IMR-90 (cell line): Measurements from ENCODE around the gene PLA2G2A. TPM values are rescaled to one million over a fixed set of nuclear protein-coding genes. Genes with fewer than 3 reads are reported as not detected.

Experiments used
- ATAC-seq: fragments of 200-7000 bp; cut with Tn5 transposase; 2 replicates; pipeline ENCODE4 v1.9.1; 2020; ENCODE audit warnings: low read depth, mild to moderate bottlenecking, moderate library complexity
- BruUV-seq: library from RNA; stranded (reverse); fragments of 400-500 nt; replicated peaks from 2 replicates; lab custom pipeline; 2021; lab: Mats Ljungman, UMichigan
- CTCF ChIA-PET: fragments of 300-600 bp; formaldehyde crosslinking; extraction: SDS; loops from one replicate; lab custom pipeline; 2021; ENCODE audit warnings: antibody characterized with exemption; lab: Yijun Ruan, JAX
- POLR2A ChIA-PET: fragments of 300-600 bp; sonication (Branson Sonifier 250); formaldehyde crosslinking; loops from one replicate; lab custom pipeline; 2022; ENCODE audit warnings: antibody characterized with exemption; ENCODE audit not compliant: unreplicated experiment; lab: Charles Lee
- DNase-seq: peaks from one replicate; pipeline ENCODE4 v3.0.0; 2013
- H2AFZ ChIP-seq: replicated peaks from 2 replicates; pipeline ENCODE3; 2013; ENCODE audit warnings: low read length, mild to moderate bottlenecking; ENCODE audit not compliant: poor library complexity
- H2AK5ac ChIP-seq: 2 replicates; pipeline ENCODE4 v1.6.1; 2013; ENCODE audit warnings: low read depth, low read length, inconsistent platforms
- H2AK9ac ChIP-seq: replicated peaks from 2 replicates; pipeline ENCODE3; 2013; ENCODE audit warnings: mild to moderate bottlenecking, low read depth, low read length, moderate library complexity; ENCODE audit not compliant: poor library complexity
- H2BK120ac ChIP-seq: 2 replicates; pipeline ENCODE4 v1.6.1; 2013; ENCODE audit warnings: low read depth, low read length, inconsistent platforms
- H2BK15ac ChIP-seq: 3 replicates; pipeline ENCODE4 v1.6.1; 2013; ENCODE audit warnings: low read depth, low read length, inconsistent platforms
- H2BK20ac ChIP-seq: 2 replicates; pipeline ENCODE4 v1.6.1; 2013; ENCODE audit warnings: low read depth, mild to moderate bottlenecking, inconsistent platforms, low read length, moderate library complexity
- H2BK5ac ChIP-seq: 2 replicates; pipeline ENCODE4 v1.6.1; 2013; ENCODE audit warnings: mild to moderate bottlenecking, low read depth, low read length, inconsistent platforms; ENCODE audit not compliant: poor library complexity, severe bottlenecking
- H3K14ac ChIP-seq: replicated peaks from 2 replicates; pipeline ENCODE4 v1.6.1; 2013; ENCODE audit warnings: low read depth, low read length, inconsistent platforms
- H3K18ac ChIP-seq: 2 replicates; pipeline ENCODE4 v1.6.1; 2013; ENCODE audit warnings: low read depth, low read length, control low read depth
- H3K23ac ChIP-seq: 2 replicates; pipeline ENCODE4 v1.6.1; 2013; ENCODE audit warnings: low read depth, low read length, inconsistent platforms
- H3K27ac ChIP-seq: 2 replicates; pipeline ENCODE4 v1.5.1; 2013; ENCODE audit warnings: mild to moderate bottlenecking, control low read depth, low read length; ENCODE audit not compliant: insufficient read depth
- H3K27me3 ChIP-seq: 2 replicates; pipeline ENCODE4 v1.6.1; 2013; ENCODE audit warnings: low read length; ENCODE audit not compliant: control insufficient read depth, insufficient read depth
- H3K36me3 ChIP-seq: 2 replicates; pipeline ENCODE4 v1.6.1; 2013; ENCODE audit warnings: low read length, mixed read lengths; ENCODE audit not compliant: control insufficient read depth, insufficient read depth
- H3K4ac ChIP-seq: 2 replicates; pipeline ENCODE4 v1.6.1; 2013; ENCODE audit warnings: low read depth, low read length, inconsistent platforms
- H3K4me1 ChIP-seq: 2 replicates; pipeline ENCODE4 v1.6.1; 2013; ENCODE audit warnings: low read length, mixed read lengths; ENCODE audit not compliant: control insufficient read depth, insufficient read depth
- H3K4me2 ChIP-seq: 2 replicates; pipeline ENCODE4 v1.6.1; 2013; ENCODE audit warnings: low read depth, mild to moderate bottlenecking, control low read depth, low read length, moderate library complexity
- H3K4me3 ChIP-seq: 2 replicates; pipeline ENCODE4 v1.5.1; 2013; ENCODE audit warnings: low read depth, mild to moderate bottlenecking, control low read depth, low read length, moderate library complexity; ENCODE audit not compliant: insufficient read depth
- H3K56ac ChIP-seq: 2 replicates; pipeline ENCODE4 v1.6.1; 2013; ENCODE audit warnings: low read length, inconsistent platforms; ENCODE audit not compliant: insufficient read depth; ENCODE audit errors: extremely low read depth
- H3K79me1 ChIP-seq, 2 experiments: 2 replicates each; pipeline ENCODE4 v1.6.1; 2013; ENCODE audit warnings: low read length in 2 of 2, inconsistent platforms in 1 of 2, low read depth in 1 of 2
- H3K9ac ChIP-seq: 2 replicates; pipeline ENCODE4 v1.6.1; 2013; ENCODE audit warnings: low read depth, low read length, control low read depth
- H3K9me1 ChIP-seq: 2 replicates; pipeline ENCODE4 v1.6.1; 2013; ENCODE audit warnings: low read length, inconsistent platforms; ENCODE audit not compliant: insufficient read depth
- H3K9me3 ChIP-seq: 2 replicates; pipeline ENCODE4 v1.6.1; 2013; ENCODE audit warnings: low read length; ENCODE audit not compliant: control insufficient read depth, insufficient read depth
- H4K20me1 ChIP-seq: 2 replicates; pipeline ENCODE4 v1.6.1; 2013; ENCODE audit warnings: low read length, inconsistent platforms; ENCODE audit not compliant: insufficient read depth
- H4K5ac ChIP-seq: 2 replicates; pipeline ENCODE4 v1.6.1; 2013; ENCODE audit warnings: mild to moderate bottlenecking, low read depth, low read length, control low read depth
- H4K8ac ChIP-seq, 2 experiments: 2 replicates each; pipeline ENCODE4 v1.6.1; 2013; ENCODE audit warnings: low read depth in 2 of 2, low read length in 2 of 2, control low read depth in 1 of 2, inconsistent platforms in 1 of 2
- H4K91ac ChIP-seq: 2 replicates; pipeline ENCODE4 v1.6.1; 2013; ENCODE audit warnings: low read depth, low read length, inconsistent platforms; ENCODE audit not compliant: insufficient read depth
- BHLHE40 ChIP-seq: fragments of 150-350 bp; IDR thresholded peaks from 2 replicates; pipeline ENCODE4 v1.6.1; 2016; ENCODE audit warnings: mild to moderate bottlenecking, low read depth, low read length
- CEBPB ChIP-seq: IDR thresholded peaks from 2 replicates; pipeline ENCODE4 v1.6.1; 2012; ENCODE audit warnings: low read depth, low read length, improper control_type of control experiment
- FOS ChIP-seq: fragments of 150-350 bp; IDR thresholded peaks from 2 replicates; pipeline ENCODE4 v1.6.1; 2016; ENCODE audit warnings: low read depth, low read length
- MAFK ChIP-seq: IDR thresholded peaks from 2 replicates; pipeline ENCODE4 v1.6.1; 2012; ENCODE audit warnings: low read depth, low read length, improper control_type of control experiment
- MAZ ChIP-seq: IDR thresholded peaks from 2 replicates; pipeline ENCODE4 v1.6.1; 2012; ENCODE audit warnings: low read depth, mild to moderate bottlenecking, low read length, improper control_type of control experiment, moderate library complexity, borderline replicate concordance
- MXI1 ChIP-seq: IDR thresholded peaks from 2 replicates; pipeline ENCODE4 v1.6.1; 2012; ENCODE audit warnings: low read depth, mild to moderate bottlenecking, low read length, moderate library complexity, borderline replicate concordance
- POLR2A ChIP-seq: IDR thresholded peaks from 2 replicates; pipeline ENCODE4 v1.6.1; 2012; ENCODE audit warnings: mild to moderate bottlenecking, low read depth, low read length
- RCOR1 ChIP-seq: IDR thresholded peaks from 2 replicates; pipeline ENCODE4 v1.6.1; 2012; ENCODE audit warnings: mild to moderate bottlenecking, low read length, improper control_type of control experiment; ENCODE audit not compliant: insufficient replicate concordance
- WGBS, 2 experiments: methylation state at CpG; one replicate each; pipeline versions ENCODE4 v1.1.5 to v1.1.7; 2013; ENCODE audit warnings: missing lambda C conversion rate in 2 of 2; ENCODE audit not compliant: insufficient read length in 1 of 2; ENCODE audit errors: extremely low coverage in 2 of 2; 5-methylcytosine and 5-hydroxymethylcytosine counted together
- dilution Hi-C: fragments of 300-500 bp; cut with HindIII; formaldehyde crosslinking; loops from one replicate; pipeline ENCODE4 v1.14.3; 2018; ENCODE audit warnings: low sequenced_read_pairs; ENCODE audit not compliant: unreplicated experiment
- in situ Hi-C: fragments of 300-500 bp; cut with MboI; formaldehyde crosslinking; loops from 3 replicates; pipeline ENCODE4 v1.14.3; 2019; ENCODE audit warnings: low sequenced_read_pairs, inconsistent platforms, mixed read lengths
- intact Hi-C: fragments of 100-400 bp; cut with micrococcal nuclease; formaldehyde crosslinking; loops from 2 replicates; pipeline ENCODE4 v1.10.0; 2022
- polyA plus RNA-seq, 3 experiments: library from polyadenylated mRNA; depleted of rRNA; stranded (reverse); fragments of >200 nt; gene quantifications; 2 replicates each; pipeline ENCODE4 v1.2.3, GENCODE V29; 2012; ENCODE audit warnings: low replicate concordance in 1 of 3
- total RNA-seq: library from RNA; depleted of rRNA; stranded (reverse); fragments of >200 nt; gene quantifications from 2 replicates; pipeline ENCODE4 v1.2.3, GENCODE V29; 2012
- TF ChIP-seq, protein P1 (sequence below): fragments of 150-350 bp; IDR thresholded peaks from 2 replicates; pipeline ENCODE4 v1.6.1; 2016; ENCODE audit warnings: low read depth, mild to moderate bottlenecking, low read length, moderate library complexity, borderline replicate concordance

Gene PLA2G2A
- total and polyA plus RNA-seq, 2 of the 4 experiments (the other 2 are of a cell fraction) = not detected

DNA sequence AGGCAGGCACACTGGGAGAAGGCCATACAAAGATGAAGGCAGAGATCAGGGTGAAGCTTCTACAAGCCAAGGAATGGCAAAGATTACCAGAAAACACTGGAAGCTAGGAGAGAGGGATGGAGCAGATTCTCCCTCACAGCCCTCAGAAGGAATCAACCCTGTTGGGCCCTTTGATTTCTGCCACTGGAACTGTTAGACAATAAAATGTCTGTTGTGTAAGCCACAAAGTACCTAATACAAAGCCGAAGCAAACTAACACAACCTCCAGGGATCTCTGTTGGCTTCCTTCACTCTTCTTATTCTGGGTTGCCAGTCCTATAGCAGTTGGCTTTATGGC, 1.7 kb upstream of the PLA2G2A start:
- Histone ChIP-seq H2BK120ac (no peak overlapping the region), H3K36me3 (no peaks in the 10 kb centered on the region), H3K27me3 (peaks cover 35% of the 10 kb centered on the region), H2AK9ac (no peak overlapping the region), H3K4me2 (no peak overlapping the region), H2AK5ac (no peak overlapping the region), H4K20me1 (no peaks in the 10 kb centered on the region), H4K8ac (no peak overlapping the region), H3K9ac (no peak overlapping the region), H2AFZ (no peak overlapping the region), H3K9me1 (no peaks in the 10 kb centered on the region), H3K27ac (no peak overlapping the region), H3K4me1 (no peaks in the 10 kb centered on the region), H3K79me1 (no peaks in the 10 kb centered on the region), H3K56ac (no peak overlapping the region), H2BK15ac (no peak overlapping the region), H3K14ac (no peak overlapping the region), H4K91ac (no peak overlapping the region), H4K5ac (no peak overlapping the region), H3K18ac (no peak overlapping the region), H3K9me3 (no peaks in the 10 kb centered on the region), H3K4me3 (no peak overlapping the region), H2BK5ac (no peak overlapping the region), H2BK20ac (no peak overlapping the region), H3K23ac (no peak overlapping the region), H3K4ac (no peak overlapping the region)
- ChIA-PET CTCF (no interaction called here), POLR2A (no interaction called here)
- dilution Hi-C loops = no loop called here
- intact Hi-C loops = no loop called here
- no TSS peak for BruUV-seq
- ATAC-seq = no peak
- DNase-seq = no peak
- in situ Hi-C loops = no loop called here
- WGBS, 2 experiments = no CpG with 5 or more reads among the region's 1 CpG
- TF ChIP-seq, protein P1, sequence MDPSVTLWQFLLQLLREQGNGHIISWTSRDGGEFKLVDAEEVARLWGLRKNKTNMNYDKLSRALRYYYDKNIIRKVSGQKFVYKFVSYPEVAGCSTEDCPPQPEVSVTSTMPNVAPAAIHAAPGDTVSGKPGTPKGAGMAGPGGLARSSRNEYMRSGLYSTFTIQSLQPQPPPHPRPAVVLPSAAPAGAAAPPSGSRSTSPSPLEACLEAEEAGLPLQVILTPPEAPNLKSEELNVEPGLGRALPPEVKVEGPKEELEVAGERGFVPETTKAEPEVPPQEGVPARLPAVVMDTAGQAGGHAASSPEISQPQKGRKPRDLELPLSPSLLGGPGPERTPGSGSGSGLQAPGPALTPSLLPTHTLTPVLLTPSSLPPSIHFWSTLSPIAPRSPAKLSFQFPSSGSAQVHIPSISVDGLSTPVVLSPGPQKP = no peak
- no peak for TF ChIP-seq MAFK
- no peak for TF ChIP-seq BHLHE40
- no peak for TF ChIP-seq POLR2A
- no peak for TF ChIP-seq CEBPB
- TF ChIP-seq MAZ = no peak
- TF ChIP-seq FOS = no peak
- TF ChIP-seq MXI1 = no peak
- TF ChIP-seq RCOR1 = no peak
